Stomach (tissue), 4 donors: ENCODE results near the gene ANKS1B.

Experiments
- CTCF ChIP-seq, 7 experiments: fragments of 450-650 bp in 4 of 7; fragments of 200-600 bp in 3 of 7; sonication (generic) in 3 of 7; IDR thresholded peaks; one replicate each; pipeline ENCODE4 v1.5.1; 2016 to 2019; ENCODE audit warnings: antibody characterized with exemption in 7 of 7, control low read depth in 2 of 7, mild to moderate bottlenecking in 1 of 7
- EP300 ChIP-seq: sonication (generic); formaldehyde crosslinking; IDR thresholded peaks from one replicate; pipeline ENCODE4 v1.6.1; 2017; ENCODE audit warnings: antibody characterized with exemption
- POLR2A ChIP-seq, 4 donors: fragments of 450-650 bp; IDR thresholded peaks; one replicate each; pipeline ENCODE4 v1.6.1; 2016; ENCODE audit warnings: antibody characterized with exemption in 4 of 4, control low read depth in 2 of 4, mild to moderate bottlenecking in 1 of 4, moderate library complexity in 1 of 4
- POLR2AphosphoS5 ChIP-seq, 3 donors: sonication (generic); formaldehyde crosslinking; IDR thresholded peaks; one replicate each; pipeline ENCODE4 v1.6.1; 2016; ENCODE audit warnings: antibody characterized with exemption in 3 of 3

GRCh38 chr12:99147130-99147529 lies 837.6 kb downstream of the ANKS1B start:
- TF ChIP-seq CTCF (IDR thresholded peaks at IDR 0.05) = no peak
- TF ChIP-seq EP300 = no peak
- no peak for TF ChIP-seq POLR2A (IDR thresholded peaks at IDR 0.05)
- no peak for TF ChIP-seq POLR2AphosphoS5 (IDR thresholded peaks at IDR 0.05)
